Stimulated activated CD4-positive, alpha-beta T cell treated with anti-CD3 and anti-CD28 coated beads, TNF-alpha, amount 100 ng/mL, for 4 hours (primary cell): ENCODE measurements around the gene MICALL2.

ENCODE experiments used
- DNase-seq, 3 experiments: peaks; one replicate each; pipeline ENCODE4 v3.0.0-alpha.2; 2020; ENCODE audit warnings: low read depth in 3 of 3

Gene MICALL2

DNA sequence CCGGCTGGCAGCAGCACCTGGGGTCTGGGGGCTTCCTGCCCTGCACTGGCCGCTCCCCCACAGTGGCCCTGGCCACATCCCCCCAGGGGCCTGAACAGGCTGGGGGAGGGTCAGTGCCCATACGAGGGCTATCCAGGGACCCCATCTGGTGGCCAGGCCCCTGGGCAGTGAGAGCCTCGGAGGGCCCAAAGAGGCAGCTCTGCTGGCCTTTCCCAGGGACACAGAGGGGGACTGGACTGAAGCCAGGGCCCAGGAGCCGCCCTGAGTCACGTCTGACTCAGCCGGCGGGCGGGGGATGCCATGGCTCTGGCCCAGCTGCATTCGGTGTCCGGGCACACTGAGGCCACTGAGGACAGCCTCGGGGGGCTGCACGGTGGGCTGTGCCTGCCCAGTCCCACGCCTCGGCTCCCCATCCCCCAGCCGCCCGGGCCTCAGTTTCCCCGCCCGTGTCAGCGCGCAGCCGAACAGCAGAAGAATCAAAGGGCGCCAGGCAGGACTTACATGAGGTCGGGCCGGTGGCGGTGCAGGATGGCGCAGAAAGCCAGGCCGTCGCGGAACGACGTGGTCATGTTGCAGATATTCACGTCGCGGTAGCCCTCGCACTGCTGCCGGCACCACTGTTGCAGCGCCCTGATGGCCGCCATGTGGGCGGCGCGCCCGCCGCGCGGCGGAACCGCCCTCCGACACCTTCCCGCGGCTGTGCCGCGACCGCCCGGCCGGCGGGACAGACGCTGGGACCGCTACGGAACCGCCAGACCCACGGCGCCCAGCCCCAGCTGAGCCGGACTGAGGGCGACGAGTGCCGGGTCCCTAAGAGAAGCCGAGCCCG, at the start of gene MICALL2:
Gene MICALL2 (minus strand): TSS at position 788 of the 829 bp plus-strand sequence. CDS start 144 bp downstream, at position 644.
- no peak for DNase-seq

DNA sequence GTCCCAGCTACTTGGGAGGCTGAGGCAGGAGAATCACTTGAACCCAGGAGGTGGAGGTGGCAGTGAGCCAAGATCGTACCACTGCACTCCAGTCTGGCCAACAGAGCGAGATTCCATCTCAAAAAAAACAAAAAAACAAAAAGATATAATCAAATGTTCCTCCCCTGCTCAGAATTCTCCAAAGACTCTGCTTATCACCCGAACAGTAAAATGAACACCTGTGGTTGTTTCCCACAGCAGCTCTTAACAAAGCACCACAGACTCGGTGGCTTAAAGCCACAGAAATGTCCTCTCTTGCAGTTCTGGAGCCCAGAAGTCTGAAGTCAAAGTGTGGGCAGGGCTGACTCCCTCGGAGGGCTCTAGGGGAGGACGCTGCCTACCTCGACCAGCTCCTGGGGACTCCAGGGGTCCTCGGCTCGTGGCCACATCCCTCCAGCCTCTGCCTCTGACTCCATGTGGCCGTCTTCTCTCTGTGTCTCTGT, 49.0 kb upstream of the MICALL2 start:
- DNase-seq: no peak

DNA sequence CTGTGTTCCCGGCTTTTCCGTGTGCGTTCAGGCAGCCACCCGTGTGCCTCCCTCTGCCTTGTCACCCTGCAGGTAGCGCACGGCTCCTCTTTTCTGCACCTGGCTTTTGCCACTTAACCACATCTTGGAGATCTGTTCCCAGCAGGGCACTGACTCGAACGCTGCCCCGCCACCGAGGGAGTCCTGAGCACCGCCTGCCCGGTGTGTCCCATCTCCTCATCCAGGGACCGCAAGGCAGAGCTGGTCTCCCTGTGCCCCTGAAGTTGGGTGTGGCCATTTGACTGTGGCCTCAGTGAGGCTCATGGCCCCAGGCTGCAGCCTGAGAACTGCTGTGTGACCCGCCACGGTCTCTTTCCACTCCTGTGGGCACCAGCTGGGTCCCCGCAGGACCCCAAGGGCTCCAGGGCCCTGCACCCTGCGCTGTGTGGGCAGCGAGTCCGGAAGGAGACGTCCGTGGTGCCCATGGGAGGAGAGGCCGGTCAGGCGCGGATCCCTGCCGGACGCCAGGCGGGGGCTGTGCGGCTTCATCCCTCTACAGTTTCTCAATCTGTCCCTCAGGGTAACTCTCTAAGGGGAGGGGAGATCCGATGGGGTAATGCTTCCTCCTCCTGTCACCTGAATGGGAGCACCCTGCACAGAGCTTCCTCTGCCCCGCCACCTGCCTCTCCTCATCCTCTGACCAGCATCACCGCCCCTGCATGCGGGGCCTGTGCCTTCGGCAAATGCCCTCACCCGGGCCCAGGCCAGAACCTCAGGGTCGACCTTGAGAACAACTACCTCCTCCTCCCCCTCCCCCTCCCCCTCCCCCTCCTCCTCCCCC, 46.7 kb upstream of the MICALL2 start:
- no peak for DNase-seq

DNA sequence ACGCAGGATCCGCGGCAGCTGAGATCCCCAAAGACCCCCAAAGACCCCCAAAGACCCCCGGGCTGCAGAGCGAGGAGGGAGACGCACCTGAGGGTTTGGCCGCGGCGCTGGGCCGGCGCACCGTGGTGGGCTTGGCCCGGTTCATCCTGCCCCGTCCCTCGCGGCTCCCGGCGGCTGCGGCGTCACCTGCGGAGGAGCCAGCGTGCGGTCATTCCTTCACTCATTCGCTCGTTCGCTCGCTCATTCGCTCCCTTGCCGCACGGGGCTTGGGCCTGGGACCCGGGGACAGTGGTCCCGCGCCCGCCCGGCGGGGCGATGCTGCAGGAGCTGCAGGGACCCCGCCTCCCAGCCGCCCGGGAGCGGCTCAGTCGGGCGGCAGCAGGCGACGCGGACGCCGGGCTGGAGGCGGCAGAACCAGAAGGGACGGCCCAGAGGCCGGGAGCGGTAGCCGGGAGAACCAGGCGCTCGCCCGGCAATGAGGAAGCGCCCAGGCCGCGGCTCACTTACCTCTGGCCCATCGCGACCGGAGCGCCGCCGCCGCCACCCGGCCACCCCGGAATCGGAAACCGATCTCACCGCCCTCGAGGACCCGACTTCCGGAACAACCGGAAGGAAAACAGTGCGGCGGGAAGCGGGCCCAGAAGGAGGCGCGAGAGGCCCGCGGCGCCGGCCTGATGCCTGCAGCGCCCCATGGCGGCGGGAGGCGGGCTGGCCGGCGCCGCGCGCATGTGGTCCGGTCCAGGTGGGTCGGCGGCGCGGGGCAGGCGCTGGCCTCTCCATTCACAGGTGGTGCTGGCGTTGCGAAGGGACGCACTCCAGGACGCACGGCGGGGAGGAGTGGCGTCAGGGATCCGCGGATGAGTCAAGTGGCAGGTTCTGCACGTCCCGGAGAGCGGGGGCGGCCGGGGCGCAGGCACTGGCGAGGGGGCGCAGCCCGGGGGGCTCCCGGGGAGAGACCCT, 44.8 kb upstream of the MICALL2 start, which contains the start of gene INTS1:
Gene INTS1 (minus strand): TSS at position 574 of the 960 bp plus-strand sequence. CDS start 429 bp downstream, at position 145.
- peak; percentile 78 to 81 (median 81) for DNase-seq

DNA sequence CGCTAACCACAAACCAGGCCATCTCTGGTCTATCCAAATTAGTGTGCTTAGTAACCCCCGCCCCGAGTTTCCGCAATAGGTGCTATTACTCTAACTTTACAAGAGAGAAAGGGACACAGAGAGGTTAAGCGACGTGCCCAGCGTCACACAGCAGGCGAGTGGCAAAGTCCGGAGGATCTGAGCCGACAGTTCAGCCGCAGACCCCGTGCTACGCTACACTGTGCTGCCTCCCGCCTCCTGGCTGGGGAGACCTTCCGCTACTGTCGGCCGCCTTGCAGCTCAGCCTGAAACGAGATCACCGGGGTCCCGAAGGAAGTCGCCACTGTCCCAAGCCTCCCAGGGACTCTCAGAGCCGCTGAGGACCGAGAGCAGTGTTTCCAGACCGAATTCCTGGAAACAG, 44.1 kb upstream of the MICALL2 start:
- DNase-seq: no peak

DNA sequence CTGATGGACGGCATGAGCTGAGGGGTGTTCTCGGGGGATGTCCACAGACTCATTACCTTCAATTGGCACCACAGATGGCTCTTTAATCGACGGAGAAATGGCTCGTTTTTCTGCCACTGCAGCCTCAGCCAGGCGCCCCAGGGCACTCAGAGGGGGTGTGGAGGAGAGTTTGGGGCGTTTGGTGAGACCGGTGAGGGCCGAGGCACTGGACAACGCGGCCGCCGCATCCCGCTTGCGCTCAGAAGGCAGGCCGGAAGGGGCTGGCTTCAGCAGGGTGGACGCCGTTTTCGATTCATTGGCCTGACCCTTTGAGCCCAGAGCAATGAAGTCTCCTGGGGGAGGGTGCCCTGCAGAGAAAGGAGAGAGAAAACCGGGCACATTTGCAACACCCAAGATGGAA, 43.6 kb upstream of the MICALL2 start:
- DNase-seq: no peak

DNA sequence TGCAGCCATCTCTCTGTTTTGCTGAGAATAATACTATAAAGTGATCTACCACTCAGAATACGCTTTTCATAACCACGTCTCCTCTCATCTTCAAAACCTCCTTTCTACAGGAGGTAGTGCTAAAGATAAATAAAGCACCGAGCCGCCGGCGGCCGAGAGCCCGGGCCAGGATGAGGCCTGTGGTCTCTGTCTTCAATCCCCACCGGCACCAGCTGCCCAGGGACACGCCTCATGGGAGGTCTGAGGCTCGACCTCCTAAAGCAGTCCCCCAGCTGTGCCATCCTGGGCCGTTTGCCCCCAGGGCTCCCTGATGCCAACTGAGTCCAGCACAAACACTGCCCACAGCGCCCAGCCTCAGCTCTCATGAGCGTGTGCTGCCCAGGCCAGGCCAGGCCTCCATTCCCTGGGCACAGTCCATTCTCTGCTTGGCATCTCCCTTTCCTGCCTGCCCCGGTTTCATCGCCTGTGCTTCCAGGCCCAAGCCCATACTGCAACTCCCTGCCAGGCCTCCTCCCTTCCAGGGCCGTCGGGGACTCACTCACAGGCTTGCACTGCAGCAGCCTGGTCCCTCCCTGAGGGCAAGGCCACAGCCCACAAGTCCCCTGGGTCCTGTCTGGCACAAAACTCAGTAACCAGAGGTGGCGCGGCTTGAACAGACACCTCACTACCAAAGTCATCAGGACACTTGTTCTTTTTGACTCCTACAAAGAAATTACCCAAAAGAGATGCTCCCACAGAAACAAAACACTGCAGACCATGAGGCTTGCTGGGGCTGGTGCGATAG, 42.4 kb upstream of the MICALL2 start:
- DNase-seq: no peak

DNA sequence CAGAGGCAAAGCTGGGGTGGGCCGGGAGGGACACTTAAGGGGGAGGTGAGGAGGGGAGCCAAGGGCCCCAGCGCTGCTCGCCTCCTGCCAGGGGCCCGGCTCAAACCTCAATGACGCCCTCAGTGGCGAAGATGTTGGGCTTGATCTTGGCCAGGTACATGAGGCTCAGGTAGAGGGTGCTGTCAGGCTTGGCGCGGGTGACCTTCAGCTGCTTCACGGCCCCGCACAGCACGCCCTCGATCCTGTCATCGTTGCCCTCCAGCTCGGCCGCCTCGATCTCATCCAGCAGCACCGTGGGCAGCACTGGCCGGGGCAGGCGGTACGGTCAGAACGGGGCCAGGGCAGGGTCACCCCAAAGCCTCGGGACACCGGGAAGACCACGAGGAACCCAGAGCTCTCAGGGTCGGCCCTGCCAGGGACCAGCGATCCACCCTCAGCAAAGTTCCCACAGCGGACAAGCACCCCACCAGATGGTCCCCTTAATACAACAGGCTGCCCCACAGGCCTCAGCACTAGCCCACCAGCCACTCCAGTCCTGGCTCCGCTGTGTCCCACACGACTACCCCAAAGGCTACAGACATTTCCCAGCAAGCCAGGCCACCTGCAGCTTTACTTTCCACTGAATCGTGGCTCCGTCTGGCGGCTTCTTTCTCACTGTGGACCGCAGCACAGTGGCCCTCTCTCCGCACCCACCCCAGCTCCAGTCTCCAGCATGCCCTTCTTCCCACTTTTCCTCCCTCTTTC, 41.0 kb upstream of the MICALL2 start:
- DNase-seq: no peak

DNA sequence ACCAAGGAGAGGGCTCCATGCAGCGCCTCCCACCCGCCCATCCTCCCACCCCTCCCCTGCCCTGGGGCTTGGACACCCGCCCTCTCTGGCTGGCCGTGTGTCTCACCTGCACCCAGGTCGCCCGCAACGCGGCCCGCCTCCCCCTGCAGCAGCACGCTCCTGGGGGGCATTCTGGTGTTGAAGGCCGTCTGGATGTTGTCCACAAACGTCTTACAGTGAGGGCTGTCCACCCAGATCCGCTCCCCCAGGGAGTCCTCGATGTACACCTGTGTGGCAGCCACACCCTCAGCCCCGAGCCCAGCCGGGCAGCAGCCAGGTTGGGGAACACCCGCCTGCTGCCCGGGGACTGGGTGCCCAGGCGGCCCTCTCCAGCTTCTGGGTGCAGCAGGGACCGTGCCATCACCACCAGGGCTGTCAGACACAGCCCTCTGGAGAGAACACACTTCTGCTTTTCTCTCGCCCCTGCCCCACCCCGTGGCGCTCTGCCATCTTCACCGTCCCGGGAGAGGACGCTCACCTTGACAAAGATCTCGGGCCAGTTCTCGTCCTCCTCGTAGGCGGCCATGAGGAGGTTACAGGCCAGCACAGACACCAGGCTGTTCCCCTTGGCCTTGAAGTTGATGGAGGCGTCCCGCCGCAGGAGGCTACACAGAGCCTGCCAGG, 40.2 kb upstream of the MICALL2 start:
- DNase-seq: no peak

DNA sequence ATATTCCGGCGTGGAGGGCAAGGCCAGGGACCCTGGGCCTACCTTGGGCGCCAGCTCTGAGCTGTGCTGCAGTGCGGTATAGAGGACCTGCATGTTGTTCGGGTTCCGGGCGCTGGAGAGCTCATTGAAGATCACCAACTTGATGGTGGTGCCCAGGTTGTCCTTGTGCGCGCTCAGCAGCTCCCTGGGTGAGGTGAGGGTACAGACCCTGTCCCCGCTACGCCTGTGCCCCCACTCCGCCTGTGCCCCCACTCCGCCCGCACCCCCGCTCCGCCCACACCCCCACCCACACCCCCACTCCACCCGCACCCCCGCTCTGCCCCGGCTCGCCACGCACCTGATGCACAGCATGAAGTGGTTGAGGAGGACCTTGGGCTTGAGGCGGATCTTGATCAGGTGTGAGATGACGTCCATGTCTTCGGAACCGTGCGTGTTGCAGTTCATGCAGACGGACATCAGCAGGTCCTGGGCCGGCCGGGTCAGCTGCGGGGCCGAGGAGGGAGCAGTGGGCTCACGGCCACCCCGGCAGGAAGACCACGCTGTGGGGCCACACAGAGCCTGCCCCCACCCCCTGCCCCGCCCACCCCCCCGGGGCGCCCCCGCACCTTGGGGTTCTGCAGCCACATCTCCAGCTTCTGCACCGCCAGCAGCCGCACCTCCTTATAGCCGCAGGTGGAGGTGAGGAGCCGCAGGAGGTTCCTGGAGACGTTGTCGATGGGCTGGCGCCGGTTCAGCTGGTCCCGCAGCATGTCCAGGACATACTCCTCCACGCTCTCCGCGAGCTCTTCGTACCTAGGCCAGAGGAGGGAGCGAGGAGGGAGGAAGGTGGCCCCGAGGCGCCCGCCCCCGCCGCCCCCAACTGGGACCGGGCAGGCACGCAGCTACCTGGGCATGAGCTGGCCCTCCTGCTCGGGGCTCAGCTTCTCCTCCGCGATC, 39.4 kb upstream of the MICALL2 start:
- no peak for DNase-seq

DNA sequence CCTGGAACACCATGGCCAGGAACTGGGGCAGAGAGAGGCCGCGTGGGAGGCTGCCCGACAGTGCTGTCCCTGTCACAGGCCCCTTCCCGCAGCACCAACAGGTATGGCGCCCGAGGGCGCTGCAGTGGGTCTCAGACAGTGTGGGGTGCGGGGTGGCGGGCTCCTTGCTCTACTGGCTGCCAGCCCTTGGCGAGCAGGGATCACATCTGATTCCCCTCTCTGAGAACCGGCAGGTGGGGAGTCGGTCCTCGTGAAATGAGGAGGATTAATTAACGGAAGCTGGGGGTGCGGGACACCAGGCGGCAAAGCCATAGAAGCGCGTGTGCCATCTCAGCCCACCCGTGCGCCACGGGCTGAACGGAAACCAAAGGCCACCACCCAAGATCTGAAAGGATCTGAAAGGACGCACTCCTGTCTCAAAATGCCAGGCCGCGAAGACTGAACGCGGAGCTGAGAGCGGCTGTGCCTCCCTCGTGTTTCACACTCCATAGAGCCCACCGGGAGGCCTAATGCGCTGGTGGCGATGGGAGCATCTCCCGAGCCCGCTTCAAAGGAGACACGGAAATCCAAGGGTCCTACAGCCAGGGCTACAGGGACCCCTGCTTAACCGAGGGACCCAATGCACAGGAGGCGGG, 38.1 kb upstream of the MICALL2 start:
- DNase-seq: no peak

DNA sequence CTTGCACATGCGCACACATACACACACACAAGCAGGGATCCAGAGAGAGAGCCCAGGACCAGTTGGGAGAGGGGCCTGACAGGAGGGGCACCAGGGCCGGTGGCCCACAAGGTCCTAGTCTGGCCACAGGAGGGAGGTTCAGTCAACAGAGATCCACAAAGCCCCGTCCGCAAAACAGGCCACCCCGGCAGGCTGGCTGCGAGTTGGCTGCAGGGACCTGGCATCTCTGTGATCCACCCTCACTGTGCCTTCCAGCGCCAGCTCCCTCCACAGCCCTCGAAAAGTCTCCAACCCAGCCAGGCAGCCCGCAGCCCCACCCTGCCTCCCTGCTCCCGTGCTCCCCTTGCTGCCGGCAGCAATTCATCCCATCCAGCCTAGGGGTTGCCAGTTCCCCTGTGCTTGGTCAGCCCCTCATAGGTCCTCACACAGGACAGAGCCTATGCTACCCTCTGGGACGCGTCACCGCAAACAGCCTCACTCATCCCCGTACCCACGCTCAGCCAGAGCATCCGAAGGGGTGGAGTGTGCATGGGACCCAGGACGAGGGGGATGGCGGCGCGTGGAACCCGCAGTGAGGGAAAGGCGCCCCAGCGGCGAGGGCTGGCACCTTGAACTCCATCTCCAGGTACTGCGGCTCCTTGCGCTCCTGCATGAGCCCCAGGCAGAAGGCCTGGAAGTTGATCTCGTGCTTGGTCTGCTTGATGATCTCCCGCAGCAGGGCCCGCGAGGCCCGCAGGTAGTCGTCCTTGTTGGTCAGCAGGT, 37.4 kb upstream of the MICALL2 start:
- no peak for DNase-seq

DNA sequence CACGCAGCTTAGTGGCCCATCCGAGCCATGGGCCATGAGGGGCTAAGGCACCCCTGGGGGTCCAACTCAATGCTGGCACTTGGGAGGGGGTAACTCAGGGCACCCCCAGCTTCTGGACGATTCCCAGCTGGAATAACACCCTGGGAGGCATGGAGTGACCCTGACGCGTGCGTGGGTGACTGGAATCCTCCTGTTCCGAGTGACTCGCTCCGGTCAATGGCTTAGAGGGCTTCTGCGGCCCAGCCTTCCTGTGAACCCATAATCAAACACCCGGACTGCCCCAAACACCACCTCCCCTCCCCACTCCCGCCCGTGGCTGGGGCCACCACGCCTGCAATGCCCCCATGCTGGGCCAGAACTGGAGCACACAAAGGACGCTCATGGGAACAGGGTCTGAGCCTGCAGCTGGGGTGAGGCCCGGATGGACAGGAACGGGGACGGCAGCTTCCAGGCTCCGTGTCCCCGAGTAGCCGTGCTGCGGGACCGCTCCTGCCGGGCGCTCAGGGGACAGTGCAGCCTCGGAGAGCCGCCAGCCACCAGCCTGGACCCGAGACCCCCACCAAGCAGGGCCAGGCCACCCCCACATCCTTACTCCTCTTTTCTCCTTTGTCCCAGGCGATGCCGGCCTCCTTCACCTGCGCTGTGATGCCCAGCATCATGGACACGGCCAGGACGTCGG, 36.4 kb upstream of the MICALL2 start:
- no peak for DNase-seq

DNA sequence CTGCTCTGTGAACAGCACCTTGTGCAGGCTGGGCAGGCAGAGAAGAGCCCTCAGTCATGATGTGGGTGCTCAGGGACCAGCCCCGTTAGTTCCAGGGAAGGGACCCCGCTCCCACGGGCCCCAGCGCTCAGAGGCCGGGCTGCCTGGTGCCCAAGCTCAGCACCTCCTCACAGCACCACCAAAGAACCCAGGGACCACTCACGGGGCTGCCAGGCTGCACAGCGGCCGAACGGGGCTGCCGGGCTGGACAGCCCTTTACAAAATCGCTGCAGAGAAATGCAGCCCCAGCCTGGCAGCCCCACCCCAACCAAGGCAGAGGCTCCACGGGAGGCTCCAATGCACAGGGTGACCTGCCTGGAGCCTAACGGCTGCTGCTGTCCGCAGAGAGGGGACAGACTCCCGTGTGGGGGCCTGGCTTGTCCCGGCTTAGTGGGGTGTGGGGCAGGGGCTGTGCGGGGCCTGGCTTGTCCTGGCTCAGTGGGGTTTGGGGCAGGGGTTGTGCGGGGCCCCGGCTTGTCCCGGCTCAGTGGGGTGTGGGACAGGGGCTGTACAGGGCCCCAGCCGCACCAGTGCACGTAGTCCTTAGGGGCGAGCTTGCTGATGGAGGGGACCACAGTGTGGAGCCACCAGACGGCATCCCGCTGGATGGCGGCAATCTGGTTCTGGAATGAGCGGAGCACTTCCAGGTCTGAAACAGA, 35.7 kb upstream of the MICALL2 start:
- no peak for DNase-seq

DNA sequence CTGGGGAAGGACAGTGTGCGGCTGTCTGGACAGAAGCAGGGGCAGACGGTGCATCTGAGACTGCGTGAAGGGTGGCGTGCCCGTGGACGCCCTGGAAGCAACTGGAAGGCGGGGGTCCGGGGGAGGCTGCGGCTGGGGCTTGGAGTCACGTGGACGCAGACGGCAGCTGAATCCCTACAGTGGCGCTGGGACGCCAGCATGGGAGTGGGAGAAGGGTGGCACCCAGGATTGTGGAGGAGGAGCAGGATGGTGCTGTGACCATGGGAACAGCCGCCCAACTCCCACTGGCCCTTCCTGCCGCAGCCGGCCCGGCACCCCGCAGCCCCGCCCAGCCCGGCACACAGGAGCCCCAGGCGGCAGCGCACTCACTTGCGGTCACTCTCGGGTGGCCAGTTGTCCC, 35.2 kb upstream of the MICALL2 start:
- DNase-seq: no peak

DNA sequence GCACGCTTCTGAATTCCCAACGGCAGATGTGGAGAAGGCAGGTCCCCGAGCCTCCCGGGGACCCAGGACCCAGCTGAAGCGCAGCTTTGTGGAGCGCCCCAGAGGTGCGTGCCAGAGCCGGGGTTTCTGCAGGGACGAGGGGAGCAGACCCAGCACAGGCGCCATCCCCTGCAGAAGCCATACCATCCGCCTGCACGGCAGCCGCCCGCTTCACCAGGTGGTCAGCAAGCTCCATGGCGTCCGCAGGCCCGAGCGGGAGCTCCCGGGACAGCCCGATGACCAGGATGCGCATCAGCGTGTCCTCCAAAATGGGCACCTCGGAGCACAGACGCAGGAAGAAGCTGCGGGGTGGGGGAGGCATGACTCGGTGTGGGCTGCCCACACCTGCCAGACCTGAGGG, 34.3 kb upstream of the MICALL2 start:
- no peak for DNase-seq
